Measurements from ENCODE around the gene MED26.

- TF ChIP-seq EZH2 (IDR thresholded peaks at IDR 0.05; ENCODE audit: insufficient read depth, low read length): no peak
- TF ChIP-seq, protein P1, sequence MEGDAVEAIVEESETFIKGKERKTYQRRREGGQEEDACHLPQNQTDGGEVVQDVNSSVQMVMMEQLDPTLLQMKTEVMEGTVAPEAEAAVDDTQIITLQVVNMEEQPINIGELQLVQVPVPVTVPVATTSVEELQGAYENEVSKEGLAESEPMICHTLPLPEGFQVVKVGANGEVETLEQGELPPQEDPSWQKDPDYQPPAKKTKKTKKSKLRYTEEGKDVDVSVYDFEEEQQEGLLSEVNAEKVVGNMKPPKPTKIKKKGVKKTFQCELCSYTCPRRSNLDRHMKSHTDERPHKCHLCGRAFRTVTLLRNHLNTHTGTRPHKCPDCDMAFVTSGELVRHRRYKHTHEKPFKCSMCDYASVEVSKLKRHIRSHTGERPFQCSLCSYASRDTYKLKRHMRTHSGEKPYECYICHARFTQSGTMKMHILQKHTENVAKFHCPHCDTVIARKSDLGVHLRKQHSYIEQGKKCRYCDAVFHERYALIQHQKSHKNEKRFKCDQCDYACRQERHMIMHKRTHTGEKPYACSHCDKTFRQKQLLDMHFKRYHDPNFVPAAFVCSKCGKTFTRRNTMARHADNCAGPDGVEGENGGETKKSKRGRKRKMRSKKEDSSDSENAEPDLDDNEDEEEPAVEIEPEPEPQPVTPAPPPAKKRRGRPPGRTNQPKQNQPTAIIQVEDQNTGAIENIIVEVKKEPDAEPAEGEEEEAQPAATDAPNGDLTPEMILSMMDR (IDR thresholded peaks at IDR 0.05; ENCODE audit: insufficient read depth, low read depth, low read length): no peak
Measured at GRCh38 chr19:16607819-16608218, 20.2 kb downstream of the MED26 start.
